H9 (cell line): ENCODE data around the gene IRF4. TPM values are rescaled to one million over a fixed set of nuclear protein-coding genes. Genes with fewer than 3 reads are reported as not detected.
A peak's percentile ranks its signal among the peaks of the same experiment; 100 is the strongest.

ENCODE experiments used
- DNase-seq: peaks from one replicate; pipeline ENCODE4 v3.0.0-alpha.2; 2017
- H2AFZ ChIP-seq: one replicate; pipeline ENCODE4 v1.6.1; 2013; ENCODE audit warnings: mild to moderate bottlenecking, low read length, control low read depth, moderate library complexity
- H2AK5ac ChIP-seq: 2 replicates; pipeline ENCODE4 v1.6.1; 2013; ENCODE audit warnings: low read length, control low read depth, mixed read lengths; ENCODE audit not compliant: insufficient read length
- H2BK120ac ChIP-seq: one replicate; pipeline ENCODE4 v1.6.1; 2013; ENCODE audit warnings: low read depth, mild to moderate bottlenecking, low read length, control low read depth, inconsistent platforms; ENCODE audit not compliant: poor library complexity, severe bottlenecking
- H2BK12ac ChIP-seq: 2 replicates; pipeline ENCODE4 v1.6.1; 2013; ENCODE audit warnings: low read length, control low read depth, mixed read lengths, low read depth; ENCODE audit not compliant: insufficient read length
- H2BK15ac ChIP-seq: 2 replicates; pipeline ENCODE4 v1.6.1; 2013; ENCODE audit warnings: low read depth, low read length, control low read depth
- H2BK20ac ChIP-seq: one replicate; pipeline ENCODE4 v1.6.1; 2013; ENCODE audit warnings: low read depth, mild to moderate bottlenecking, low read length, control low read depth, inconsistent platforms; ENCODE audit not compliant: poor library complexity, severe bottlenecking
- H2BK5ac ChIP-seq: 2 replicates; pipeline ENCODE4 v1.6.1; 2013; ENCODE audit warnings: low read length, control low read depth, mixed read lengths; ENCODE audit not compliant: insufficient read length
- H3K14ac ChIP-seq: 2 replicates; pipeline ENCODE4 v1.6.1; 2013; ENCODE audit warnings: low read length, control low read depth; ENCODE audit not compliant: insufficient read depth
- H3K18ac ChIP-seq: 2 replicates; pipeline ENCODE4 v1.6.1; 2013; ENCODE audit warnings: low read depth, mild to moderate bottlenecking, mixed read lengths, low read length, control low read depth; ENCODE audit not compliant: insufficient read length
- H3K23ac ChIP-seq: 2 replicates; pipeline ENCODE4 v1.6.1; 2013; ENCODE audit warnings: low read length, control low read depth, mixed read lengths, low read depth; ENCODE audit not compliant: insufficient read length
- H3K23me2 ChIP-seq: 2 replicates; pipeline ENCODE4 v1.6.1; 2013; ENCODE audit warnings: low read depth, mild to moderate bottlenecking, mixed read lengths, low read length, control low read depth; ENCODE audit not compliant: insufficient read length, poor library complexity, severe bottlenecking
- H3K27ac ChIP-seq: 2 replicates; pipeline ENCODE4 v1.5.1; 2013; ENCODE audit warnings: low read length, control low read depth, mixed read lengths, low read depth; ENCODE audit not compliant: insufficient read length
- H3K27me3 ChIP-seq: 2 replicates; pipeline ENCODE4 v1.6.1; 2013; ENCODE audit warnings: low read length, control low read depth, inconsistent platforms; ENCODE audit not compliant: insufficient read depth
- H3K4ac ChIP-seq: 2 replicates; pipeline ENCODE4 v1.6.1; 2013; ENCODE audit warnings: low read depth, mild to moderate bottlenecking, control low read depth, inconsistent platforms, low read length, moderate library complexity
- H3K4me1 ChIP-seq: 2 replicates; pipeline ENCODE4 v1.6.1; 2013; ENCODE audit warnings: low read length, control low read depth, inconsistent platforms; ENCODE audit not compliant: insufficient read depth
- H3K4me2 ChIP-seq: 2 replicates; pipeline ENCODE4 v1.6.1; 2013; ENCODE audit warnings: low read length, control low read depth, mixed read lengths; ENCODE audit not compliant: insufficient read length, insufficient read depth
- H3K56ac ChIP-seq: 2 replicates; pipeline ENCODE4 v1.6.1; 2013; ENCODE audit warnings: low read depth, mild to moderate bottlenecking, mixed read lengths, low read length, control low read depth; ENCODE audit not compliant: insufficient read length
- H3K79me1 ChIP-seq: 2 replicates; pipeline ENCODE4 v1.6.1; 2013; ENCODE audit warnings: low read depth, mild to moderate bottlenecking, moderate library complexity, low read length, control low read depth, inconsistent platforms; ENCODE audit not compliant: insufficient read depth, poor library complexity, severe bottlenecking
- H3K79me2 ChIP-seq: 2 replicates; pipeline ENCODE4 v1.6.1; 2013; ENCODE audit warnings: low read length, control low read depth, inconsistent platforms; ENCODE audit not compliant: insufficient read depth
- H3K9ac ChIP-seq: 2 replicates; pipeline ENCODE4 v1.6.1; 2013; ENCODE audit warnings: low read length, control low read depth, mixed read lengths; ENCODE audit not compliant: insufficient read length; ENCODE audit errors: extremely low read depth
- H3K9me3 ChIP-seq: one replicate; pipeline ENCODE4 v1.6.1; 2013; ENCODE audit warnings: low read depth, low read length, inconsistent platforms; ENCODE audit not compliant: control insufficient read depth
- H3T11ph ChIP-seq: one replicate; pipeline ENCODE4 v1.6.1; 2013; ENCODE audit warnings: mild to moderate bottlenecking, low read length, control low read depth, inconsistent platforms
- H4K20me1 ChIP-seq: one replicate; pipeline ENCODE4 v1.6.1; 2013; ENCODE audit not compliant: control insufficient read depth, insufficient read length, insufficient read depth
- H4K5ac ChIP-seq: 2 replicates; pipeline ENCODE4 v1.6.1; 2013; ENCODE audit warnings: low read depth, mild to moderate bottlenecking, mixed read lengths, low read length, control low read depth; ENCODE audit not compliant: insufficient read length
- H4K8ac ChIP-seq: replicated peaks from 2 replicates; pipeline ENCODE4 v1.6.1; 2013; ENCODE audit warnings: low read length, control low read depth, mixed read lengths, low read depth; ENCODE audit not compliant: insufficient read length
- H4K91ac ChIP-seq: 2 replicates; pipeline ENCODE4 v1.6.1; 2013; ENCODE audit warnings: low read depth, mild to moderate bottlenecking, moderate library complexity, mixed read lengths, low read length, control low read depth; ENCODE audit not compliant: insufficient read length
- H3K27ac Mint-ChIP-seq, 3 experiments: 2 replicates in 2 of 3; 3 replicates in 1 of 3; pipeline ENCODE4 v1.8.0; 2020 to 2021; ENCODE audit warnings: mixed read lengths in 3 of 3, mild to moderate bottlenecking in 1 of 3, moderate library complexity in 1 of 3
- H3K27me3 Mint-ChIP-seq: 2 replicates; pipeline ENCODE4 v1.8.0; 2021; ENCODE audit warnings: low read depth, mild to moderate bottlenecking, moderate library complexity, mixed read lengths
- H3K36me3 Mint-ChIP-seq, 3 experiments: 2 replicates in 2 of 3; 3 replicates in 1 of 3; pipeline ENCODE4 v1.8.0; 2020 to 2021; ENCODE audit warnings: low read depth in 3 of 3, mixed read lengths in 3 of 3; ENCODE audit not compliant: insufficient read depth in 1 of 3
- H3K4me1 Mint-ChIP-seq, 2 experiments: 2 replicates each; pipeline ENCODE4 v1.8.0; 2020; ENCODE audit warnings: mixed read lengths in 2 of 2
- H3K4me3 Mint-ChIP-seq, 2 experiments: 2 replicates in 1 of 2; 3 replicates in 1 of 2; pipeline ENCODE4 v1.8.0; 2020 to 2021; ENCODE audit warnings: mild to moderate bottlenecking in 2 of 2, mixed read lengths in 2 of 2, moderate library complexity in 1 of 2
- H3K9me3 Mint-ChIP-seq, 2 experiments: 2 replicates in 1 of 2; 3 replicates in 1 of 2; pipeline ENCODE4 v1.8.0; 2020; ENCODE audit warnings: mild to moderate bottlenecking in 2 of 2, mixed read lengths in 2 of 2, moderate library complexity in 1 of 2
- CTCF ChIP-seq: fragments of 200-600 bp; sonication (generic); conservative IDR thresholded peaks from 3 replicates; pipeline ENCODE4 v1.8.0; 2021; ENCODE audit warnings: antibody characterized with exemption, mild to moderate bottlenecking
- WGBS: extraction: QIAGEN DNeasy Blood & Tissue Kit; methylation state at CpG from one replicate; pipeline ENCODE4 v1.1.7; 2013; ENCODE audit warnings: missing lambda C conversion rate, low lambda C conversion rate, mixed read lengths; ENCODE audit not compliant: insufficient read length; ENCODE audit errors: extremely low coverage; 5-methylcytosine and 5-hydroxymethylcytosine counted together
- total RNA-seq: library from RNA; stranded (reverse); gene quantifications from 2 replicates; pipeline ENCODE4 v1.2.1, GENCODE V29; 2021

IRF4 gene
- total RNA-seq, 1 experiment from 2014 or later, result 0.31 TPM

- no peak overlapping the region for H2BK20ac ChIP-seq
- no peak overlapping the region for H4K91ac ChIP-seq
- H3K23ac ChIP-seq, result no peak overlapping the region
- H3K36me3 Mint-ChIP-seq, result no peaks in the 10 kb centered on the region; a peak in 1 of 7 replicates
- H2BK12ac ChIP-seq, result no peak overlapping the region
- no peak overlapping the region for H3K27ac ChIP-seq
- H4K8ac ChIP-seq, result no peak overlapping the region
- H3K79me1 ChIP-seq, result no peaks in the 10 kb centered on the region
- no peak overlapping the region; the same call in 1 of the 2 replicates for H3K14ac ChIP-seq
- H3K18ac ChIP-seq, result peak overlapping the region; percentile 14
- H3K27me3 ChIP-seq, result peaks cover 33% of the 10 kb centered on the region; the same call in 1 of the 2 replicates
- H4K5ac ChIP-seq, result no peak overlapping the region
- peaks cover 93% of the 10 kb centered on the region for H3K27me3 Mint-ChIP-seq
- H3K9me3 Mint-ChIP-seq, result peaks cover 3 to 4% of the 10 kb centered on the region in 2 experiments; a peak in 4 of 5 replicates
- no peak overlapping the region for H3K27ac Mint-ChIP-seq
- H2BK120ac ChIP-seq, result no peak overlapping the region
- no peak overlapping the region for H2AK5ac ChIP-seq
- no peak for DNase-seq
- H3K23me2 ChIP-seq, result peaks cover 20% of the 10 kb centered on the region
- H3K4me1 Mint-ChIP-seq, result peaks cover 6 to 11% of the 10 kb centered on the region in 2 experiments
- no peak overlapping the region; the same call in 1 of the 2 replicates for H2BK15ac ChIP-seq
- H3K9ac ChIP-seq, result no peak overlapping the region
- no peak overlapping the region for H3T11ph ChIP-seq
- H3K9me3 ChIP-seq, result no peaks in the 10 kb centered on the region
- no peak overlapping the region for H2AFZ ChIP-seq
- H3K4me1 ChIP-seq, result no peaks in the 10 kb centered on the region
- H4K20me1 ChIP-seq, result no peaks in the 10 kb centered on the region
- no peaks in the 10 kb centered on the region for H3K79me2 ChIP-seq
- no peak overlapping the region for H3K56ac ChIP-seq
- H2BK5ac ChIP-seq, result no peak overlapping the region
- no peak overlapping the region for H3K4ac ChIP-seq
- peak overlapping the region; percentile 63 to 89 for H3K4me3 Mint-ChIP-seq
- peak overlapping the region; percentile 67 for H3K4me2 ChIP-seq
- WGBS, result no CpG with 5 or more reads among the region's 108 CpGs
- no peak for TF ChIP-seq CTCF
Observed at GRCh38 chr6:392441-393390, 1.2 kb downstream of the IRF4 start.
